B cell (primary cell): Measurements from ENCODE around the gene XDH. TPM values are rescaled to one million over a fixed set of nuclear protein-coding genes. Genes with fewer than 3 reads are reported as not detected.

Source experiments
- ATAC-seq: fragments of 200-7000 bp; cut with Tn5 transposase; one replicate; pipeline ENCODE4 v1.10.0; 2021; ENCODE audit warnings: low read depth, mild to moderate bottlenecking, moderate number of reproducible peaks, moderate library complexity
- CTCF ChIA-PET: fragments of 350-600 bp; sonication (Branson Sonifier 250); formaldehyde crosslinking; loops from one replicate; lab custom pipeline; 2021; ENCODE audit warnings: antibody characterized with exemption, inconsistent platforms; lab: Charles Lee
- POLR2A ChIA-PET: fragments of 350-600 bp; sonication (Branson Sonifier 250); formaldehyde crosslinking; loops from one replicate; lab custom pipeline; 2021; ENCODE audit warnings: antibody characterized with exemption; lab: Charles Lee
- DNase-seq: peaks from one replicate; pipeline ENCODE4 v3.0.0; 2013
- H2AFZ ChIP-seq: 2 replicates; pipeline ENCODE4 v1.6.1; 2012; ENCODE audit warnings: mild to moderate bottlenecking, low read depth, low read length; ENCODE audit not compliant: insufficient read depth, poor library complexity, severe bottlenecking
- H3K27ac ChIP-seq, 2 donors: 1 replicate in 1 of 2; 2 replicates in 1 of 2; pipeline ENCODE4 v1.5.1; 2012 to 2013; ENCODE audit warnings: low read length in 2 of 2, mild to moderate bottlenecking in 2 of 2, moderate library complexity in 1 of 2
- H3K27me3 ChIP-seq, 4 experiments: fragments of 200-600 bp in 1 of 4; sonication (generic) in 1 of 4; replicated peaks in 1 of 4; 1 replicate in 2 of 4; 2 replicates in 2 of 4; pipeline versions ENCODE4 v1.6.1 to v1.7.0; 2013 to 2016; ENCODE audit warnings: low read length in 3 of 4, mild to moderate bottlenecking in 2 of 4, mixed read lengths in 1 of 4, moderate library complexity in 1 of 4; ENCODE audit not compliant: insufficient read depth in 4 of 4, control insufficient read depth in 3 of 4; ENCODE audit errors: control extremely low read depth in 1 of 4
- H3K36me3 ChIP-seq, 2 experiments: replicated peaks in 1 of 2; 1 replicate in 1 of 2; 2 replicates in 1 of 2; pipeline versions ENCODE4 v1.6.1 to v1.7.1; 2013; ENCODE audit warnings: low read length in 1 of 2; ENCODE audit not compliant: insufficient read depth in 2 of 2, control insufficient read depth in 1 of 2; ENCODE audit errors: control extremely low read depth in 1 of 2, extremely low read depth in 1 of 2
- H3K4me1 ChIP-seq, 2 donors: fragments of 200-600 bp in 1 of 2; sonication (generic) in 1 of 2; 1 replicate in 1 of 2; 2 replicates in 1 of 2; pipeline versions ENCODE4 v1.5.1 to v1.6.1; 2013 to 2017; ENCODE audit warnings: low read length in 2 of 2; ENCODE audit not compliant: control insufficient read depth in 2 of 2, insufficient read depth in 2 of 2
- H3K4me2 ChIP-seq: replicated peaks from 2 replicates; pipeline ENCODE3; 2012; ENCODE audit warnings: mild to moderate bottlenecking, low read depth, low read length; ENCODE audit not compliant: poor library complexity, severe bottlenecking
- H3K4me3 ChIP-seq, 5 experiments: fragments of 200-600 bp in 1 of 5; sonication (generic) in 1 of 5; 1 replicate in 3 of 5; 2 replicates in 2 of 5; pipeline versions ENCODE4 v1.5.1 to v1.7.0; 2011 to 2016; ENCODE audit warnings: low read length in 4 of 5, mild to moderate bottlenecking in 4 of 5, low read depth in 2 of 5, control low read depth in 1 of 5, moderate library complexity in 1 of 5; ENCODE audit not compliant: insufficient read depth in 1 of 5; ENCODE audit errors: control extremely low read depth in 1 of 5, extremely low read depth in 1 of 5
- H3K79me2 ChIP-seq: fragments of 200-600 bp; sonication (generic); one replicate; pipeline ENCODE4 v1.6.0; 2016; ENCODE audit warnings: low read length; ENCODE audit not compliant: control insufficient read depth, insufficient read depth
- H3K9ac ChIP-seq: fragments of 200-600 bp; sonication (generic); 2 replicates; pipeline ENCODE4 v1.6.1; 2017; ENCODE audit warnings: mild to moderate bottlenecking, low read length, moderate library complexity
- H3K9me3 ChIP-seq, 3 donors: one replicate each; pipeline versions ENCODE4 v1.6.1 to v1.7.1; 2013; ENCODE audit warnings: low read length in 2 of 3; ENCODE audit not compliant: control insufficient read depth in 2 of 3, insufficient read depth in 1 of 3; ENCODE audit errors: control extremely low read depth in 1 of 3
- H4K20me1 ChIP-seq: 2 replicates; pipeline ENCODE4 v1.6.0; 2012; ENCODE audit warnings: mild to moderate bottlenecking, low read length; ENCODE audit not compliant: insufficient read depth, control insufficient read depth, poor library complexity, severe bottlenecking
- H3K27ac Mint-ChIP-seq: one replicate; pipeline ENCODE4 v1.8.0; 2021; ENCODE audit warnings: mixed read lengths
- H3K27me3 Mint-ChIP-seq: one replicate; pipeline ENCODE4 v1.8.0; 2021; ENCODE audit warnings: mixed read lengths
- H3K4me1 Mint-ChIP-seq: one replicate; pipeline ENCODE4 v1.8.0; 2021; ENCODE audit warnings: mixed read lengths
- H3K4me3 Mint-ChIP-seq: one replicate; pipeline ENCODE4 v1.8.0; 2021; ENCODE audit warnings: mixed read lengths
- H3K9me3 Mint-ChIP-seq: one replicate; pipeline ENCODE4 v1.8.0; 2022; ENCODE audit warnings: mixed read lengths; ENCODE audit not compliant: insufficient read depth
- EZH2 ChIP-seq: IDR thresholded peaks from 2 replicates; pipeline ENCODE4 v1.6.1; 2012; ENCODE audit warnings: borderline replicate concordance, low read depth, mild to moderate bottlenecking, moderate library complexity, low read length; ENCODE audit not compliant: insufficient read depth, poor library complexity, severe bottlenecking
- WGBS: methylation state at CpG from one replicate; pipeline ENCODE4 v1.1.5; 2013; ENCODE audit warnings: missing lambda C conversion rate; ENCODE audit not compliant: insufficient coverage; 5-methylcytosine and 5-hydroxymethylcytosine counted together
- intact Hi-C: fragments of 100-400 bp; cut with micrococcal nuclease; formaldehyde crosslinking; loops from one replicate; pipeline ENCODE4 v1.10.0; 2022
- polyA plus RNA-seq: library from polyadenylated mRNA; depleted of rRNA; stranded (reverse); fragments of >200 nt; gene quantifications from 2 replicates; pipeline ENCODE4 v1.2.3, GENCODE V29; 2012
- total RNA-seq, 2 donors: library from RNA; stranded (reverse); fragments of 120-200 nt in 1 of 2; gene quantifications; 1 replicate in 1 of 2; 2 replicates in 1 of 2; pipeline versions ENCODE4 v1.2.3 to v1.2.4, GENCODE V29; 2013 to 2022
- TF ChIP-seq, protein P1 (sequence below): fragments of 200-600 bp; IDR thresholded peaks from one replicate; pipeline ENCODE4 v1.8.0; 2022; ENCODE audit warnings: antibody characterized with exemption, mild to moderate bottlenecking

Gene XDH
- total and polyA plus RNA-seq, 2 donors (not counting 1 experiment from before 2014, with no cell fraction given), result not detected

GRCh38 chr2:31337197-31337596 is 77.3 kb downstream of the XDH start:
- no peak overlapping the region for H3K9ac ChIP-seq

DNA sequence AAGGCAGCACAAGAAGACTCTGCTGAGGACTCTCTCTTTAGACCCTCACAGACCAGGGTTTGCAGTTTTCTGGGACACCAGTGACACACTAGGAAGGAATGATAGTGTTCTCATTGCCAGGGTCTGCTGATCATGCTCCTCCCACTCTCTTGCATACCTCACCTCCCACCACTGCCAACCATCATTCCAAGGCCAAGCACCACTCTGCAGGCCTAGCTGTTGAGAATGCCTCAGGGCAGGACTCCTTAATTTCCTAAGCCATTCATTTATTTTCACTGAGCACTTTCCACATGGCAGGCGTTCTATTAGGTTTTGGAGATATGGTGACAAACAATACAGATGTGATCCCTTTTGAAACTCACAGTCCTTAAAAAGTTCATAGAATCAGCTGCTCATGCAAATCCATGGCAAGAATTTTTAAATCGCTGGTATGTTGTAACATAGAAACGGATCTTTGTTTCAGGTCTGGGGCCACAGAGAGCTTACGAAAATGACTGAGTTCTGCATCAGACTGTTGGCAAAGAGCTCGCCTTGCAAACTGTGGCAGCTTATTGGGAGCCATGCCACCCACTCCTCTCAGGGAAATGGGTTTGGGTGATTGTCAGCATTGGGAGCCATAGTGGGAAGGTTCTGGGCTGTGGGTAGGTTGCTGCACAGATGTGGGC is 78.5 kb downstream of the XDH start:
- intact Hi-C loops, result loop anchor here (10.0 kb wide), 2 partner anchors 351 to 1171 kb away; no protein-coding TSS in a partner anchor
- Histone ChIP-seq H3K9me3 (no peaks in the 10 kb centered on the region), H2AFZ (no peak overlapping the region), H3K79me2 (no peaks in the 10 kb centered on the region), H3K4me2 (no peak overlapping the region), H3K36me3 (no peaks in the 10 kb centered on the region), H3K27me3 (peaks cover 0 to 10% (median 2%) of the 10 kb centered on the region in 4 experiments), H3K9ac (no peak overlapping the region), H4K20me1 (no peaks in the 10 kb centered on the region), H3K4me1 (peaks cover 0 to 8% of the 10 kb centered on the region in 2 donors), H3K27ac (no peak overlapping the region), H3K4me3 (no peak overlapping the region)
- no peak overlapping the region for H3K4me3 Mint-ChIP-seq
- no peak for TF ChIP-seq EZH2
- TF ChIP-seq, protein P1, sequence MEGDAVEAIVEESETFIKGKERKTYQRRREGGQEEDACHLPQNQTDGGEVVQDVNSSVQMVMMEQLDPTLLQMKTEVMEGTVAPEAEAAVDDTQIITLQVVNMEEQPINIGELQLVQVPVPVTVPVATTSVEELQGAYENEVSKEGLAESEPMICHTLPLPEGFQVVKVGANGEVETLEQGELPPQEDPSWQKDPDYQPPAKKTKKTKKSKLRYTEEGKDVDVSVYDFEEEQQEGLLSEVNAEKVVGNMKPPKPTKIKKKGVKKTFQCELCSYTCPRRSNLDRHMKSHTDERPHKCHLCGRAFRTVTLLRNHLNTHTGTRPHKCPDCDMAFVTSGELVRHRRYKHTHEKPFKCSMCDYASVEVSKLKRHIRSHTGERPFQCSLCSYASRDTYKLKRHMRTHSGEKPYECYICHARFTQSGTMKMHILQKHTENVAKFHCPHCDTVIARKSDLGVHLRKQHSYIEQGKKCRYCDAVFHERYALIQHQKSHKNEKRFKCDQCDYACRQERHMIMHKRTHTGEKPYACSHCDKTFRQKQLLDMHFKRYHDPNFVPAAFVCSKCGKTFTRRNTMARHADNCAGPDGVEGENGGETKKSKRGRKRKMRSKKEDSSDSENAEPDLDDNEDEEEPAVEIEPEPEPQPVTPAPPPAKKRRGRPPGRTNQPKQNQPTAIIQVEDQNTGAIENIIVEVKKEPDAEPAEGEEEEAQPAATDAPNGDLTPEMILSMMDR, result no peak
- no peak for DNase-seq
- H3K27ac Mint-ChIP-seq, result no peak overlapping the region
- CTCF ChIA-PET, result interaction anchor here (1.0 to 10.3 kb wide), 5 partner anchors 17 to 633 kb away, joined by 3 to 260 read pairs (median 115); no protein-coding TSS in a partner anchor
- peaks cover 9% of the 10 kb centered on the region for H3K4me1 Mint-ChIP-seq
- ATAC-seq, result no peak
- peaks cover 12% of the 10 kb centered on the region for H3K27me3 Mint-ChIP-seq
- no peaks in the 10 kb centered on the region for H3K9me3 Mint-ChIP-seq
- POLR2A ChIA-PET, result no interaction called here
- WGBS, result 90% methylated on average over 5 of the region's 5 CpGs

More at GRCh38 chr2:31337197-31337596, 77.3 kb downstream of the XDH start:
- no peaks in the 10 kb centered on the region for H3K36me3 ChIP-seq
- H3K79me2 ChIP-seq, result no peaks in the 10 kb centered on the region
- Mint-ChIP-seq H3K27ac (no peak overlapping the region), H3K27me3 (peaks cover 17% of the 10 kb centered on the region), H3K4me3 (no peak overlapping the region), H3K4me1 (peaks cover 3% of the 10 kb centered on the region), H3K9me3 (no peaks in the 10 kb centered on the region)
- H3K4me1 ChIP-seq, result peaks cover 0 to 4% of the 10 kb centered on the region in 2 donors
- POLR2A ChIA-PET, result no interaction called here
- no peak overlapping the region for H3K4me3 ChIP-seq
- ATAC-seq (no peak), DNase-seq (no peak)
- no peak overlapping the region for H3K4me2 ChIP-seq
- H3K9me3 ChIP-seq, result no peaks in the 10 kb centered on the region
- peaks cover 0 to 12% (median 2%) of the 10 kb centered on the region in 4 experiments for H3K27me3 ChIP-seq
- H4K20me1 ChIP-seq, result no peaks in the 10 kb centered on the region
- CTCF ChIA-PET, result no interaction called here
- H3K27ac ChIP-seq, result no peak overlapping the region
- WGBS, result 90% methylated on average over 2 of the region's 3 CpGs
- TF ChIP-seq, protein P1, result no peak
- no peak for TF ChIP-seq EZH2
- H2AFZ ChIP-seq, result no peak overlapping the region
- intact Hi-C loops, result loop anchor here (10.0 kb wide), 2 partner anchors 352 to 1172 kb away; no protein-coding TSS in a partner anchor
